IMR-90 (cell line): ENCODE results near the gene ASXL2.

Source experiments
- CTCF ChIP-seq: conservative IDR thresholded peaks from 2 replicates; pipeline ENCODE4 v1.5.1; 2012; ENCODE audit warnings: mild to moderate bottlenecking, low read depth, low read length, improper control_type of control experiment
- POLR2A ChIP-seq: IDR thresholded peaks from 2 replicates; pipeline ENCODE4 v1.6.1; 2012; ENCODE audit warnings: mild to moderate bottlenecking, low read depth, low read length

- TF ChIP-seq CTCF (no peak), POLR2A (no peak)
Measured at GRCh38 chr2:25790074-25790790, 88.1 kb downstream of the ASXL2 start.
